Kasumi-1 (cell line): ENCODE measurements around the gene RASGRF2.
"Not testable (repeated sequence)": the region's sequence is repeated elsewhere in the genome, so short reads cannot be mapped to it uniquely, and the experiment has no call there.

Source experiments
- DNase-seq, 2 experiments: peaks; one replicate each; lab custom pipeline; 2025; lab: John Stamatoyannopoulos, UW

Gene RASGRF2

GRCh38 chr5:81241001-81241400, 280.8 kb downstream of the RASGRF2 start:
- DNase-seq, result no peak

DNA sequence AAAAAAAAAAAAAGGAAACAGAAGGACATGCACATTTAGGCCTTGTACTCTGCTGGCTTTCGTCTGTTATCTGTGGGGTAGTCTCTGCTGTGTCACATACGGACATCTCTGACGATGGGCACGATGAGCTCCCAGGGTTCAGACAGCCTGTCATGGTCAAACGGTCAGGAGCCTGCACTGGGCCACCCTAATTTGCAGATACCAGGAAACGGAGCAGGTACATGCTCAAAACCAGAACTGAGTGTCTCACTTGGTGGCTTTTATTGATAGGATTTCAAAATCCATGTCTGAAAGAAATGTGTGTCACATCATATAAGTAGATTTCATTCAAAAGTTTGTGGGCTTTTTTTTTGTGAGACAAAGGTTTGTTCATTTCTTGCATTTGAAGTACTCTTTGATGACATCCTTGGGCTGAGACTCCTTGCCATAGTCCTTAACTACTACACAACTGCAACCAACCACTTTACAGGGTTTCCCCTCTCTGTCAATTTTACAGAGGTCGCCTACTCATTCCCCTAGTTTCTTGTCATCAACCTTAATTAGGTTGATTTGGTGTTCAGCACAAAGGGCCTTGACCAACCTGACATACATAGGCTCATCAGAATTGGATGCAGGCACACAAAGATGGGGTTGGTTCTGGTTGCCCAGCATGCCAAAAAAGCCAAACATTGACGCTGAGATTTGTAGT, 281.9 kb downstream of the RASGRF2 start:
- no peak for DNase-seq

DNA sequence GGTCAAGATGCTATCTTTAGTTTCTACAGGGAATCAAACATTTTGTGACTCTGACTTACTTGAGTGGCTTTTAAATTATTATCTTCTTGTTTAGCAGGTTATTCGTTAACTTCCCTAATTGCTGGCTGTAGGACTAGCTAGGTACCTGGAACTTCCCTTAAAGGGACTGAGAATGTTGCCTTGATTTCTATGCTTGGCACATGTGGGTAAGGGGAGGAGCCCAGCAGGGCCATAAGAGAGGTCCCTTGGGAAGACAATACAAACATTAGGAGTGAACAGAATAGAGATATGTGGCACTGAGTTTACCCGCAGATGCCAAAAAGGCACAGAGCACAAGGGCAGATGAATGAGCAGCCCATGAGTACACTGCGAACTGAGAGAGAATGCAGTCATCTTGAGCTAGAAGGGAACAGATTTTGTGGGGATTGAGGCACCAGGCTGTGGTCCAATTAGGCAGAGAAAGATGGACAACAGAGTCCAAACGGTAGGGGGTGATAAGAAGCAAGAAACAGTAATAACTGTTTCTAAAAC, 282.8 kb downstream of the RASGRF2 start:
- DNase-seq, result no peak

DNA sequence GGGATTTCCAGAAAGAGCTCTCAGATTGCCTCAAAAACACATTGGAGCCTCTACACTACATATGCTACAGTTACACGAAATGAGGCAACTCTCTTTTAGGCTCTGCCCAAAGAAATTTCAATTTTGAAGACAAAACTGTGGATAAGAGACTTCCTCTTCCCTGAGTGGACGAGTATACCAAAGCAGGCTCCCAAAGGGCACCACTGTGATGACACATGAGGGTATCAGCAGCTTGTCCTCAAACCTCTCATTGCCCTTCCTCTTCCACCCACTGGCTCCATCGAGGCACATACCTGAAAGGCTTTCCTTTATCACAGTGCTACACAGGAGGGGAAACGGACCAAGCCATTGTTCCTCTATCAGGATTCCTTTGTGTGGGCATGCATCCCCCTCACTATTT, 284.3 kb downstream of the RASGRF2 start:
- DNase-seq, result no peak

- no peak for DNase-seq
Measured at GRCh38 chr5:81245871-81246235, 285.7 kb downstream of the RASGRF2 start.

DNA sequence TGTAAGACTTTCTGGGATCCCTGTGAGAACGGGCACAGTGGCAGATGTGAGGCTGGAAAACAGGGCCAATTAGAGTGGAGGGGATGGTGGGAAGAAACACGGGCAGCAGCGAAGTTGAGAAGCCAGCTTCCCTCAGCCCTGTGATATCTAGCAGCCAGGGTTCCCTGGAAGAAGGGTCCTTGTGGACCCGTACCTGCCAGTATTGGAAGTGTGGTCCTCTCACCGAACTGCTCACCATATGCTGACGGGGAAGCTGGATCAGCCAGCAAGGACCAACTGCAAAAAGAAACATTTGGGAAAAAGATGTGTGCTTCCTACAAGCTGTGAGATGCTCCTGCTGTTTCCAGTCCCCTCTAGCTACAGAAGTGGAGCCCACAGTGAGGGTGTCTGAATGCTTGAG, 286.5 kb downstream of the RASGRF2 start:
- DNase-seq, result no peak

DNA sequence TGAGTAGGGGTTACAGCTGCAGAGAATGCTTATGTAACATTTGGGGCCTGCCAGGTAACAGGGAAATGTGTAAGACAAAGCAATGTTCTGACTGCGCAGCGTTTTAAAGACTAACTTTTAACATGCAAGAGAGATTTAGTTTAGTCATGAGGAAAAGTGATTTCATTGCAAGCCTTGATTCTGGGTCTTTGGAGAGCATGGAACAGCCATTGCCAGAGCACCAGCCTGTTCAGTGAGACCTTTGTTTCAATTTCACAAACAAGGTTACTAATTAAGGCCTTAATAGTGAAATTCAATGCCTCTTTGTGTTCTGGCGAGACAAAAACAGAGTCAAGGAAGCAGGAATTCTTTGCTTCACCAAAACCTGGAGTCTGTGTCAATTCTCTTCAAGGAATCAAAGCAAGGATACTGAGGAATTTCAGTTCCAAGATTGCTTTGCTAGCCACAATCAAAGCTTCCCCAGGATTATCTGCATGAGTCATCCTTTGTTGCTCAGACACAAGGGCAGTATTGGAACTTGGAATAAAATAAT, 287.3 kb downstream of the RASGRF2 start:
- no peak for DNase-seq

- no peak for DNase-seq
Measured at GRCh38 chr5:81249240-81249639, 289.1 kb downstream of the RASGRF2 start.

- DNase-seq, result no peak
Measured at GRCh38 chr5:81250004-81250403, 289.8 kb downstream of the RASGRF2 start.

- no peak for DNase-seq
Measured at GRCh38 chr5:81251922-81252321, 291.8 kb downstream of the RASGRF2 start.

- DNase-seq, result no peak
Measured at GRCh38 chr5:81252904-81253303, 292.7 kb downstream of the RASGRF2 start.

- no peak for DNase-seq
Measured at GRCh38 chr5:81253875-81254274, 293.7 kb downstream of the RASGRF2 start.

DNA sequence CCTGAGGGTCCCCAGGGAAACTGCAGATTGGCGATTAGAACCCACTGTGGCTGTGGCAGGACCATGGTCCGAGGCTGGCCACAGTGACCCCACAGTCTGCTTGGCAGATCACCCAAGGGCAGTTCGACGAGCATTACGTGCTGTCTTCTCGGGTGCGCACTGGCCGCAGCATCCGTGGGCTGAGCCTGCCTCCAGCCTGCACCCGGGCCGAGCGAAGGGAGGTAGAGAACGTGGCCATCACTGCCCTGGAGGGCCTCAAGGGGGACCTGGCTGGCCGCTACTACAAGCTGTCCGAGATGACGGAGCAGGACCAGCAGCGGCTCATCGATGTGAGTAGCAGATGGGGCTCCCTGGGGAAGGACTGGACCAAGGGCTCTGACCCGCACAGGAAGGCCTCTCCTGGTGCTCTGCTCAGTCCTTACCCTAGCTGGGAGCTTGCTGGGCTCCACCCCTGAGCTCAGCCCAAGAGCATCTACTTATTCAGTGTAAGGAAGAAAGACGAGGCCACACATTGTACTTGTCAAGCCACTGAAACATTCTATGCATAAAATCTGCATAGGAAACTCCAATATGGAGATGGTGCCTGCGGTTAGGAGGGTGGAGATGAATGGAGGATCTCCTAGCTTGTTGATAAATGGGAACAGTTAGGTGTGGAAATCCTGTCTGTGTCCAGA, 294.9 kb downstream of the RASGRF2 start:
- no peak for DNase-seq

DNA sequence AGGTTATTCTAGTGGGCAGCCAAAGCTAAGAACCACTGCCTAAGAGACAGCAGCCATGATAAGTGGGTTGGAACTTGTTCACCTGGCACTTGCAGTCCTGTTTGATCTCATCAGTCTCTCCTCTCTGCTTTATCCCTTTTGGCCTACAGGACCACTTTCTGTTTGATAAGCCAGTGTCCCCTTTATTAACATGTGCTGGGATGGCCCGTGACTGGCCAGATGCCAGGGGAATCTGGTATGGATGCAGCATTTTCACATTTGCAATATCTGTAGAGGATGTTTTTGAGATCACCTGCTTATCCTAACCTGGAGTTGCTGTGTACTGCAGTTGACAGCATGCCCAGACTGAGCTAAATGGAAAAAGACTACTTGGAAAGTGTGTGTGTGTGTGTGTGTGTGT, 296.6 kb downstream of the RASGRF2 start:
- DNase-seq, result no peak

DNA sequence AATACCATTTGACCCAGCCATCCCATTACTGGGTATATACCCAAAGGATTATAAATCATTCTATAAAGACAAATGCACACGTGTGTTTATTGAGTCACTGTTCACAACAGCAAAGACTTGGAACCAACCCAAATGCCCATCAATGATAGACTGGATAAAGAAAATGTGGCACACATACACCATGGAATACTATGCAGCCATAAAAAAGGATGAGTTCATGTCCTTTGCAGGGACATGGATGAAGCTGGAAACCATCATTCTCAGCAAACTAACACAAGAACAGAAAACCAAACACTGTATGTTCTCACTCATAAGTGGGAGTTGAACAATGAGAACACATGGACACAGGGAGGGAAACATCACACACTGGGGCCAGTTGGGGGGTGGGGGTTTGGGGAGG, 302.6 kb downstream of the RASGRF2 start:
- DNase-seq, result not testable (repeated sequence)

GRCh38 chr5:81265101-81265500, 304.9 kb downstream of the RASGRF2 start:
- no peak for DNase-seq

DNA sequence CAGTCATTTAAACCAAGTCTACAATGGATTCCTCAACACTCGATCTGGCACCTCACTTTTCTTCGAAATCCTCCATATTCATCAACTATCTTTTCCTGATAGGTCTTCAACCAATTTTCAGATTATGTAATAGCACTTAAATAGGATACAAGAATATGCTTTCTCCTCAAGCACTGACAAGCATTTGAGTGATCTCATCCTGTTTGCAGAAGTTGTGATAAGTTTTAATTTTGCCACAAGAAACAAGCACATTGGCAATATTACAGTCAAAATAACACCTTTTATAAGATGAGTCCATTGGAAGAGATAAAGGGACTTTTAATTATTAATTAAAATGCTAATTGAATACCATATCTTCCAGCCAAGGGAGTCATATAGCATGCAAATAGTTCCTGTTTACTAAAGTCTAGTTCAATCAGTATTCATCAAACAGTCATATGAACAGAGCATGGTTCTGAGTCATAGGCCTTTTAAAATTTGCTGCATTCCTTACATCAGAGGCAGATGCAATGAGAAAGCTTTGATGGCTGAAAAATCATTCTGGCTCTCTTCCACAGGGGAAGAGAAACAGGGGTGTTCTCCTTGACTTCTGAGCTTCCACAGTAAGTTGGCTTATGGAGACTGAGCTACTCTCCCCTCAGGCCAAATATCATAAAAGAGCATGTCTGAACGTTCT, 308.5 kb downstream of the RASGRF2 start:
- no peak for DNase-seq

DNA sequence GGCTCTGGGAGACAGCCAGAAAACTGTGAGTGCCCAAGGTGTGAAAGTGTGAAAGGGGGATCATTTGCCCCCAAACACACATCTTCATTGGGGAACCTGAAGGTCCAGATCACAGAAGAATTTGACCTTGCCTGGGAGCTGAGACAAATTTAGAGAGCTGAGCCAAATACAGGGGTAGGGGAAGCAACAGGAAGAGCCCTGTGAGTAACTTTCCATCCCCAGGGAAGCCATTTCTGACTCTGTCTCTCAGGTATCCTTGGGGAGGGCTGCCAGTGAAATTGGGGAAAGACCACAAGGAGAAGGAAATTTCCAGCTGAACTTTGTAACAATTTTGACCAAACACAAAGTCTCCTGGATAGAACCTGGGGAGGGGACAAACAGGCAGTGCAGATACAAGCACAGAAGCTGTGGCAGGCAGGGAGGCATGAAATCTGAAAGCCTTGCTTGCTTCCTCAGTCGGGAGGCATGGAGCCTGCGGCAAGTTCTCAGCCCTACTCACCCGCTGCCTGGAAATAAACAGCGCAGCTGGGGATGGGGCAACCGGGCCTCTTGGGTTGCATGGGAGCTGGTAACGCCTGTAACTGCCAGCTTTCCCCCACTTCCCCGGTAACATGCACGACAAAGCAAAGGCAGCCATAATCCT, 309.7 kb downstream of the RASGRF2 start:
- no peak for DNase-seq

DNA sequence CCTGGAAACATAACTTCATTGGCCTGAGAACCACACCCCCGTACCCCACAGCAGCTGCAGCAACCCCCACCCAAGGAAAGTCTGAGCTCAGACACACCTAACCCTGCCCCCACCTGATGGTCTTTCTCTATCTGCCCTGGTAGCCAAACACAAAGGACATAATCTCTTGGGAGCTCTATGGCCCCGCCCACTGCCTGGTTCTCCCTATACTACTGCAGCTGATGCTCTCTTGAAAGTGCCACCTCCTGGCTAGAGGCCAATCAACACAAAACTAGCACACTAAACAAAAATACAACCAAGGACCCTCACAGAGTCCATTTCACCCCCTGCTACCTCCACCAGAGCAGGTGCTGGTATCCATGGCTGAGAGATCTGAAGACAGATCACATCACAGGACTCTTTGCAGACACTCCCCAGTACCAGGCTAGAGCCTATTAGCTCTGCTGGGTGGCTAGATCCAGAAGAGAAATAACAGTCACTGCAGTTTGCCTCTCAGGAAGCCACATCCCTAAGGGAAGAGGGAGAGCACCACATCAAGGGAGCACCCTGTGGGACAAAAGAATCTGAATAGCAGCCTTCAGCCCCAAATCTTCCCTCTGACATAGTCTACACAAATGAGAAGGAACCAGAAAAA, 310.3 kb downstream of the RASGRF2 start:
- DNase-seq, result not testable (repeated sequence)
